GM12874 (cell line): ENCODE measurements around the gene TMEM39B.

Source experiments
- TF ChIP-seq, protein P1 (sequence below): IDR thresholded peaks from 2 replicates; pipeline ENCODE4 v1.5.1; 2011; ENCODE audit warnings: low read depth, mild to moderate bottlenecking, control low read depth, low read length, moderate library complexity; ENCODE audit not compliant: insufficient read depth

The TMEM39B gene

DNA sequence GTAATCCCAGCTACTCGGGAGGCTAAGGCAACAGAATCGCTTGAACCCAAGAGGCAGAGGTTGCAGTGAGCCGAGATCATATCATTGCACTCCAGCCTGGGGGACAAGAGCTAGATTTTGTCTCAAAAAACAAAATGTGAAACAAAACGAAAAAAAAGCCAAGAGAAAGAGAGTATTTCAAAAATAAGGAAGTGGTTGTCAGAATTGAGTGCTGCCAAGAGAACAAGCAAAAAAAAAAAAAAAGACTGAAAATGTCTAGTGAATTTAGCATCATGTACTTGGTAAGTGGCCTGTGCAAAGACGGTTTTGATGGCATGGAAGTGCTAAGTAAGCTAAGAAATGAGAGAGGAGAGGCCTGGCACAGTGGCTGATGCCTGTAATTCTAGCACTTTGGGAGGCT lies 49.4 kb downstream of the TMEM39B start:
- TF ChIP-seq, protein P1, sequence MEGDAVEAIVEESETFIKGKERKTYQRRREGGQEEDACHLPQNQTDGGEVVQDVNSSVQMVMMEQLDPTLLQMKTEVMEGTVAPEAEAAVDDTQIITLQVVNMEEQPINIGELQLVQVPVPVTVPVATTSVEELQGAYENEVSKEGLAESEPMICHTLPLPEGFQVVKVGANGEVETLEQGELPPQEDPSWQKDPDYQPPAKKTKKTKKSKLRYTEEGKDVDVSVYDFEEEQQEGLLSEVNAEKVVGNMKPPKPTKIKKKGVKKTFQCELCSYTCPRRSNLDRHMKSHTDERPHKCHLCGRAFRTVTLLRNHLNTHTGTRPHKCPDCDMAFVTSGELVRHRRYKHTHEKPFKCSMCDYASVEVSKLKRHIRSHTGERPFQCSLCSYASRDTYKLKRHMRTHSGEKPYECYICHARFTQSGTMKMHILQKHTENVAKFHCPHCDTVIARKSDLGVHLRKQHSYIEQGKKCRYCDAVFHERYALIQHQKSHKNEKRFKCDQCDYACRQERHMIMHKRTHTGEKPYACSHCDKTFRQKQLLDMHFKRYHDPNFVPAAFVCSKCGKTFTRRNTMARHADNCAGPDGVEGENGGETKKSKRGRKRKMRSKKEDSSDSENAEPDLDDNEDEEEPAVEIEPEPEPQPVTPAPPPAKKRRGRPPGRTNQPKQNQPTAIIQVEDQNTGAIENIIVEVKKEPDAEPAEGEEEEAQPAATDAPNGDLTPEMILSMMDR, result no peak

DNA sequence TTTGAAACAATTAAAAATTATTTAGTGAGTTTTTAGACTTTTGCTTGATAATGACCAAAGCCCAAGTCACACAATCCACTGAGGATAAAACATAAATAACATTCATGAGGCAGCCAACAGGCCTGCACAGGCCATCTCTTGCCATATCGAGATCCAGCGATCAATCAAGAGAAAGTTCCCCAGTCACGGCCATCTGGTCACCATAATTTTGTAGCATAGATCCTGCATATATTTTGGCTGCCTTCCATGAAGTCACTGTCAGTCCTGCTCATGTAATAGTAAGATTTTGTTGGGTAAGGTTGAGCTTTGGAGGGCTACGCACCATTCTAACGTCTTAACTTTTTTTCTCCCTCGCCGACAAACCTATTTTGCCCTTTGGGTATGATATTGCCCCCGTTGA lies 52.6 kb downstream of the TMEM39B start:
- TF ChIP-seq, protein P1, result no peak

DNA sequence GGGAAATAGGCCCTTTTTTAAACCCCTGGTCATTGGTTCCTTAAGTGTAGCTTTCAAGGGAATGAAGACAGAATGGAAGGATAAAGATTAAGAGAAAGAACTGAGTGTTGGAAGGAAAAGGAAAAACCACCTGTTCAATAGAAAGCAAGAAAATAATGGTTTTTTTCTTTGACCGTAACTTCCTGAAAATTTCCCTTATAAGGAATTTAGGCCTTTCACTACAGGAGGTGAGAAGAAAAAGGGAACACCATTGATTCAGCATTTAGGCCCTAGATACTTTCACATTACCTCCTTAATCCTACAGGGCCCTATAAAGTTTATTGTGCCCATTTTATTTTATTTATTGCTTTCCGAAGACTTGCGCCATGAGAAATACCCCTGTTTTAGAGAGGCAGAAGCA lies 54.0 kb downstream of the TMEM39B start:
- TF ChIP-seq, protein P1, result no peak

- TF ChIP-seq, protein P1, result no peak
Measured at GRCh38 chr1:32127409-32128198, 54.9 kb downstream of the TMEM39B start.

GRCh38 chr1:32128479-32128878 lies 55.7 kb downstream of the TMEM39B start:
- TF ChIP-seq, protein P1, result no peak

- TF ChIP-seq, protein P1, result no peak
Measured at GRCh38 chr1:32128964-32129363, 56.2 kb downstream of the TMEM39B start.

- TF ChIP-seq, protein P1, result no peak
Measured at GRCh38 chr1:32137111-32137510, 64.4 kb downstream of the TMEM39B start.
